Fibroblast of gingiva (primary cell): ENCODE results near the gene SHANK1.

Experiments
- DNase-seq: peaks from one replicate; pipeline ENCODE4 v3.0.0-alpha.2; 2011; ENCODE audit warnings: low read depth

Gene SHANK1

GRCh38 chr19:50686310-50687032 is 33.1 kb downstream of the SHANK1 start:
- no peak for DNase-seq

DNA sequence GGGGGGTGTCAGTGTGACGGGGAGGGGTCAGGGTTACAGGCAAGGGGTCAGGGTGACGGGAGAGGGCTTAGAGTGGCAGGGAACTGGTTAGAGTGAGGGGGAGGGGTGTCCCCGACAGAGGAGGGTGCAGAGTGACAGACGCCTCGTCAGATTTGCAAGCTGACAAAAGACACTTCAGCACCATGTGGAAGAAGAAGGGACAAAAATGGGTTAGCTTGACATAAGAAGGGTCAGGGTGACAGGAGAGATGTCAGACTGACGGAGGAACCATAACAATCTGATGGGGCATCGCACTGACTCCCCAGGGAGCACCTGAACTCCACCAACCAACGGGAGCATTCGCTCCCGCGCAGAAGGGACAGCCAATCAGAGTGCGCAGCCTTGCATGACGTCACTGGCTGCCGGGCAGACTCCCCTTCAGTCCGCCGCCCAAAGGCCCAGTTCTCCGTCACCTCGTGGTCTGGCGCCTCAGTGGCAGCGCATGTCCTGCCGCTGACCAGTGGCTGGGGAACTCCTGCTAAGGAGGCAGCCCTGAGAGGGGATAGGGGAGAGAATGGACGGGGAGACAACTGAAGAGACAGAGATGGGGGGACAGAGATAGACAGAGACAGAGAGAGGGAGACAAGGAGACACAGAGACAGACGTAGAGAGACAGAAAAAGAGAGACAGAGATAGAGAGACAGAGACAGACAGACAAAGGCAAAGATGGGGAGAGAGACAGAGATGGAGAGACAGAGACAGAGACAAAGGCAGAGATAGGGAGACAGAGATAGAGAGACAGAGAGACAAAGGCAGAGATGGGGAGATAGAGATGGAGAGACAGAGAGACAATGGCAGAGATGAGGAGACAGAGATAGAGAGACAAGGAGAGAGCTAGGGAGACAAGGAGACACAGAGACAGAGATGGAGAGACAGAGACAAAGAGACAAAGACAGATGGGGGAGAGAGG is 40.2 kb downstream of the SHANK1 start:
- peak; percentile 35 for DNase-seq

GRCh38 chr19:50678323-50678722 is 41.3 kb downstream of the SHANK1 start:
- no peak for DNase-seq

DNA sequence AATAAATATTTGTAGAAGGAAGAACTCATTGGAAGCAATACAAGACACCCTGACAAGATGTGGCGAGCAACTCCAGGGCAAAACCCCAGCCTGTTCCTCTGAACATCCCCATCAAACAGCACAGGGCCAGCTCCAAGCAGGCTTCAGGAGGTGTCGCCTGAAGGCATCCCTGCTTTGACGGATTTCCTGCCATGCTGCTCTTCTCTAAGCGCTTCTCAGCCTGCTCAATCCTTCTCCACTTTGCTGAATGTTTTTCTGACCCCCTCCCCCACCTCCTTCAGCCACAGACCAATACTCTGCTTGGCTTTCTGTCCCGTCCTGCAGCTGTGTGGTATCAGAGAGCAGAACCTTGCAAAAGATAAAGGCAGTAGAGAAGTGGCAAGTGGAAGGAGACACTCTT is 42.0 kb downstream of the SHANK1 start:
- no peak for DNase-seq

DNA sequence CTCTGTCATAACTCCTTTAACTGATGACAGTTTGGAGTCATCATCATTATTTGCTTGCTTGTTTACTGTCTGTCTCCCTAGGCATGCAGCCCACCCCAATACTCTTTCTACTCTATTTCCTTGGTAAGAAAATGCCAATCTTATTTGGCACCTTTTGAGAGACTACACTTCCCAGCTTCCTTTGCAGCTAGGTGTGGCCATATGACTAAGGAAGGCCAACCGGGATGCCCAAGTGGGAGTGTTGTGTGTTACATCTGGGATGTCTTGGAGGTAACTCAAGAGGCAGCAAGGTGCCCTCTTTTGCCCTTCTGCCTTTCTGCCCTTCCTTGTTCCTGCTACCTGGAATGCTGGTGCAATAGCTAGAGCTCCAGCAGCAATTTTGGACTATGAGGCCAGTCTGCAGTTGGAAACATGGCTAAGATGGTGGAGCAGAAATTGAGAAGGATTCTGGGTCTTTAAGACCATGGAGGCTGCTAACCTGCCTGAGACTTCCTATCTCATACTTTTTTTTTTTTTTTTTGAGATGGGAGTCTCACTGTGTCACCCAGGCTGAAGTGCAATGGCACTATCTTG is 42.9 kb downstream of the SHANK1 start:
- no peak for DNase-seq

DNA sequence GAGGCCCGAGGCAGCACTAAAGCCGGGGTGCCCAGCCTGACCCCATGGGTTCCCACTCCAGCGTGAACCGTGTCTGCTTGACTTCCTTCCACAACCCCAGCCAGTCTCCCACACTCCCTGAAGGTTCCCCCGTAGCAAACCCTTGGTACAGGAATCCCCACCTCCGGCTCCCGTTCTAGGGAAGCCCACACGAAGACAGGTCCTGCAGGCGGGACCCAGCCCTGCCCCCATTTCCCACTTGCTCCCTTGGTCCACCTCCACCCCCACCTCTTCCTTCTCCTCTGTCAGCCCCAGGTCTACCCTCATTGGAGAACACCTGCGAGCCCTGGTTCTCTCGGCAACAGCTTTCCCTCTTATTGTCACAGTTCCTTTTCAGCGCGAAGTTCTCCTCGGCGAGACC is 46.5 kb downstream of the SHANK1 start:
- no peak for DNase-seq

GRCh38 chr19:50670102-50670380 is 49.6 kb downstream of the SHANK1 start:
- DNase-seq, result no peak

DNA sequence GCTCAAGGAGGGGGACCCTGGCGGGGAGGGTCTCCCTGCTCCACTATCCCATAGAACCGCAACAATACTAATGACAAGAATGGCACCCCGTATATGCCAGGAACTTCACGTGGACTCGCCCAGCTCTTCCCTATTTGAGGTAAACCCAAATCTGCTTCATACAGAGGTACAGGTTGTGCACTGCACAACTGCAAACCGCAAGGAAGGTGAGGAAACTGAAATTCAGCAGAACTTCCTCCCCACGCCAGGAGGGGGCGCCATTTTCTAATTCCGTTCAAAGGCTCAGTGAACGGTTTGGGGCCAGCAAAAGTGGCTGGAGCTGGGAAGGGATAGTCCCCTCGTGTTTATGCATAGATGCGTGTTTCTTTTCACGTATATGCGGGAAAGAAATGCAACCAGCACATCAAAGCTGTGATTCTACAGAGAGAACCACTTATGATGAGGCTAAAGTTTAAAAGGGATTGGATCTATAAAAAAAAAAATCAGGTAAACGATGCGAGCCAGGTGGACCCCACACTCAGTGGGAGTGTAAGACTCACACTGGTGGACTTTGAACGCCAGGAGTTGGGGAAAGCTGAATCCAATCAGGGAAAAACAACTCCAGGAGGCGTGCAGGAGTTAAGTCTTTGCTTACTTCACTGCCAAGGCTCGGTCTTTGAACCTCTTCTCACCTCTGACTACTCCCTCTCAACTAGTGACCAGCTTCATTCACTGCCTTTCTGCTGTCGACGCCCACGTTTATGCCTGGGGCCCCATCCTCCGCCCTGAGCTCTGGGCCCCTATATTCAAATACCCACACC is 50.1 kb downstream of the SHANK1 start:
- no peak for DNase-seq

DNA sequence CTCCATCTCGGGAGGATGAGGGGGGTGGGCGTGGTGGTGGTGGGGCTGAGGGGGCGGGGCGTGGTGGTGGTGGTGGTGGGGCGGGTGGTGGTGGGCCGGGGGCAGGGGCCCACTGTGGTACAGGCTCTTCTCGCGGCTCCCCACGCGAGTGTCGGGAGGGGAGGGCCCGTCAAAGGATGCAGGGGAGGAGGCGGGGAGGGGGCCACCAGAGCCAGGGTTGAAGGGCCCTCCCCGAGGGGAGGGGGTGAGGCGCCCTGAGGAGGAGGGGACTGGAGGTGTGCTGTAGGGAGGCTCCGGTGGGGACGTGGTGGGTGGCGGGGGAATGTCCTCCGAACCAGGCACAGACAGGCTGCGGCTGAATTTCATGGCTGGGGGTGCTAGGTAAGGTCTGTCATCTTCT is 50.7 kb downstream of the SHANK1 start:
- no peak for DNase-seq

- DNase-seq, result no peak
Observed at GRCh38 chr19:50668416-50668815, 51.2 kb downstream of the SHANK1 start.

DNA sequence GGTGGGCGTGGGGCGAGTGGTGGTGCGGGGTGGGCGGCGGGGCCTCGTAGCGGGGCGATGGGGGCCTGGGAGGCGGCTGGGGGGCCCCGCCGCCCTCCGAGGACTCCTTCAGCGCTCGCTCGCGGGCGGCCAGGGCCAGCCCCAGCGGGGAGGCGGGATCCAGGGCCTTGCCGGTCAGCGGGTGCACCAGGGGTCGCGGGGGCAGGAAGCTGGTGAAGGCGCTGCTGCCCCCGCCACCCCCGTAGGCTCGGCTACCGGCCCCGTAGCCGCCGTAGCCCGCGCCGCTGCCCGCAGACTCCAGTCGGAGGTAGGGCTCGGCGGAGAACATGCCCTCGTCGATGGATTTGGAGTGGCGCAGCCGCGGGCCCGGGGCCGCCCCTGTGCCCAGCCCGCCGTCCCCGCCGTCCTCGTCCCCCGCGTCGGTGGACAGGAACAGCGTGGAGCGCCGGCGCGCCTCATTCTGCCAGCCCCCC is 51.8 kb downstream of the SHANK1 start:
- no peak for DNase-seq

DNA sequence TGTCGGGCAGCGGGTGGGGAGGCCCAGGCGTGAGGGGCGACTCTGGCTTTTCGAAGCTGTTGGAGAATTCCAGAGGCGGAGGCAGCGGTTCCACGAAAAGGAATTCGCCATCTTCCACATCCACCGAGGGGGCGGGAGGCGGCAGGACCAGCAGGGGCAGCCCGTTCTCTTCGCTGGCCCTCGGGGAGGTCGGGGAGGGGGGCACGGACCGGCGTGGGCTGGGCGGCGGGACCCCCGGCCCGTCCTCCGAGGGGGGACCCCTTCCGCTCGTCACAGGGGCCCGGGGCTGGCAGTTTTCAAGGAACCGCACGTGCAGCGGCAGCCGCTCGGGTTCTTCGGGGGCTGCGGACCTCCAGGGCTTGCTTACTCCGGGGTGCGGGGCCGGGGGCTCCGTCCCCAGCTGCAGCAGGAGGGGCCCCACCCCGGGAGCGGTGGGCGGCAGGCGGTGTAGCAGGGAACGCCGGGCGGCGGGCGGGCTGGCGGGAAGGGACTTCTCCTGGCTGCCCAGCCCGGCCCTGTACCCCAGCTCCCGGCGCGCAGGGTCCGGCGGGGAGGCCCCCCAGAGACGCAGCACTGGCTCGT is 52.3 kb downstream of the SHANK1 start:
- no peak for DNase-seq

DNA sequence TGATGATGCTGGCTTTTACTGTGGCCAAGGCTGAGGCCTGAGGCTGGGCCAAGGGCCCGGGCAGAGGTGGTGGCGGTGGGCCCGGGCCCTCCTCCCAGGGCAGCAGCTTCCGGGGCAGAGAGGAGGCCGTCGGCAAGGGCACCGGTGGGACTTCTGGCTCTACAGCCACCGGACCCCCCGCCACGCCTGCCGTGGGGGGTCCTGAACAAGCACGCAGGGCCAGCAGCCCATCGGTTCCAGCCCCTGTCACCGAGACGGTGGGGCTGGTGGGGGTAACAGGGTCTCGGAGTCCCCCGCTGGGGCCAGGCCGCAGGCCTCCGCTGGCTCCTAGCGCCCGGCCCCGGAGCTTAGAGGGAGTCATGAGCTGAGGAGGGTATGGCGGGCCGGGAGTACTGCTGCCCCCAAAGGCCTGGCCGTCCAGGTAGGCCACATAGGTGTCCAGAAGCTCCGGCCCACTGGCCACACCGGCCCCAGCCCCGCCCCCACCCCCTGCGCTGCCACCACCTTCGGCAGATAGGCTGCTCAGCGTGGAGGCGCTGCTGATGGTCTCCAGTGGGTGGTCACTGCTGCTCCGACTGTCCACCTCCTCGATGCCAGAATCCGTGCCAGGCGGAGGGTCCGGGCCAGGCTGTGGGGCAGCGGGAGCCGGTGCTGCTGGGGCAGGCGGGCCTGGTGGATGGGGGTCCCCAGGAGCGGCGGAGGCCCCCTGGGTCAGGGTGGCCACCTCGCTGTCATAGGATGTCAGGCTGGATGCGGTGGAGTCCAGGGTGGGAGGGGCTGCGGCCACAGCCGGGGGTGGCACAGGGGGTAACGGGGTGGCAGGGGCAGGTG is 53.0 kb downstream of the SHANK1 start:
- no peak for DNase-seq

- DNase-seq, result no peak
Observed at GRCh38 chr19:50664204-50664603, 55.4 kb downstream of the SHANK1 start.

GRCh38 chr19:50663482-50663790 is 56.2 kb downstream of the SHANK1 start:
- DNase-seq, result no peak

GRCh38 chr19:50662651-50663481 is 56.7 kb downstream of the SHANK1 start:
- DNase-seq, result no peak

- no peak for DNase-seq
Observed at GRCh38 chr19:50661766-50662650, 57.6 kb downstream of the SHANK1 start.

- DNase-seq, result no peak
Observed at GRCh38 chr19:50661023-50661422, 58.6 kb downstream of the SHANK1 start.

DNA sequence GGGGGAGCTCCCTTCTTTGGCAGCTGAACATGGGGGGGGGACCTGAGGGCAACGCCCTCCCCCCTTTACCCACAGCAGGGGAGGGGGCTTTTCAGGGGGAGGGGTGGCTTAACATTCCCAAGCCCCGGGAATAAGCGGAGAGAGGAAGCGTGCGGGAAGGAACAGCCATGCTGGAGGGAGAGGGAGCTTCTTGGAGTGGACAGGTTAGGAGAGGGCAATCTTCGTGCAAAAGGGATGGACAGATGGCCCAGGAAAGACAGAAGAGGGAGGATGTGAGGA is 59.6 kb downstream of the SHANK1 start:
- DNase-seq, result no peak
